ENCODE measurements around the gene BCKDHB. TPM values are rescaled to one million over a fixed set of nuclear protein-coding genes. Genes with fewer than 3 reads are reported as not detected.
"Not testable (repeated sequence)": the region's sequence is repeated elsewhere in the genome, so short reads cannot be mapped to it uniquely, and the experiment has no call there.

Gene BCKDHB
- total RNA-seq, 1 donor from 2014 or later = 16.2 TPM

GRCh38 chr6:80210618-80211017, 104.1 kb downstream of the BCKDHB start:
- no peak overlapping the region for H3K27ac ChIP-seq
- H3K9me3 ChIP-seq = no peaks in the 10 kb centered on the region
- peak in 1 of 2 donors; percentile 26 for TF ChIP-seq POLR2AphosphoS5 (IDR thresholded peaks at IDR 0.05; ENCODE audit: insufficient read depth in 1 of 2, low read depth in 1 of 2)
- no peak for TF ChIP-seq POLR2A (IDR thresholded peaks at IDR 0.05)
- TF ChIP-seq CTCF (IDR thresholded peaks at IDR 0.05) = no peak
- no peaks in the 10 kb centered on the region for H3K36me3 ChIP-seq
- intact Hi-C loops (cut with DNase I) = no loop called here
- no peaks in the 10 kb centered on the region for H3K27me3 ChIP-seq
- no peaks in the 10 kb centered on the region for H3K4me1 ChIP-seq
- H3K4me3 ChIP-seq = no peak overlapping the region
- no peak for DNase-seq (ENCODE audit: extremely low spot score in 2 of 2)

- no peaks in the 10 kb centered on the region for H3K4me1 ChIP-seq
- no peak overlapping the region for H3K4me3 ChIP-seq
- no peak overlapping the region for H3K27ac ChIP-seq
- H3K36me3 ChIP-seq = no peaks in the 10 kb centered on the region
- H3K27me3 ChIP-seq = no peaks in the 10 kb centered on the region
- no peaks in the 10 kb centered on the region for H3K9me3 ChIP-seq
- intact Hi-C loops (cut with DNase I) = no loop called here
- no peak for DNase-seq (ENCODE audit: extremely low spot score in 2 of 2)
- no peak for TF ChIP-seq POLR2A (IDR thresholded peaks at IDR 0.05)
- no peak for TF ChIP-seq POLR2AphosphoS5 (IDR thresholded peaks at IDR 0.05; ENCODE audit: insufficient read depth in 1 of 2, low read depth in 1 of 2)
- no peak for TF ChIP-seq CTCF (IDR thresholded peaks at IDR 0.05)
Observed at GRCh38 chr6:80211286-80211685, 104.8 kb downstream of the BCKDHB start.

DNA sequence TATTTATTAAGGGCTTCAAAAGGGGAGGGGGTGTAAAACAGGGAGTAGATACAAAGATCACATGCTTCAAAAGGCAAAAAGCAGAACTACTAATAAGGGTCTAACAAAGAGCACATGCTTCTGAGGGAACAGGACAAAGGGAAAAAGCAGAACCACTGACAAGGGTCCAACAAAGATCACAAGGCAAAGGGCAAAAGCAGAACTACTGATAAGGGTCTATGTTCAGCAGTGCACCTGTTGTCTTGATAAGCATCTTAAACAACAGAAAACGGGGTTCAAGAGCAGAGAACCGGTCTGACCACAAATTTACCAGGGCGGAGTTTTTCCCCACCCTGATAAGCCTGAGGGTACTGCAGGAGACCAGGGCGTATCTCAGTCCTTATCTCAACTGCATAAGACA, 105.4 kb downstream of the BCKDHB start:
- H3K9me3 ChIP-seq; H3K4me3 ChIP-seq; H3K27me3 ChIP-seq; intact Hi-C loops (cut with DNase I); H3K4me1 ChIP-seq; H3K36me3 ChIP-seq; H3K27ac ChIP-seq; DNase-seq (ENCODE audit: extremely low spot score in 2 of 2): not testable (repeated sequence)

GRCh38 chr6:80214436-80215022, 108.1 kb downstream of the BCKDHB start:
- Histone ChIP-seq H3K4me1 (peaks cover 7% of the 10 kb centered on the region), H3K9me3 (no peaks in the 10 kb centered on the region), H3K27me3 (no peaks in the 10 kb centered on the region), H3K36me3 (no peaks in the 10 kb centered on the region), H3K4me3 (no peak overlapping the region), H3K27ac (no peak overlapping the region)
- no peak for DNase-seq (ENCODE audit: extremely low spot score in 2 of 2)
- TF ChIP-seq POLR2AphosphoS5 (IDR thresholded peaks at IDR 0.05; ENCODE audit: insufficient read depth in 1 of 2, low read depth in 1 of 2) = no peak
- peak in 2 of 3 experiments; percentile 42 to 62 for TF ChIP-seq CTCF (IDR thresholded peaks at IDR 0.05)
- TF ChIP-seq POLR2A (IDR thresholded peaks at IDR 0.05) = no peak
- intact Hi-C loops (cut with DNase I) = no loop called here

- DNase-seq (ENCODE audit: extremely low spot score in 2 of 2) = no peak
- TF ChIP-seq CTCF (IDR thresholded peaks at IDR 0.05) (no peak), POLR2AphosphoS5 (IDR thresholded peaks at IDR 0.05; ENCODE audit: insufficient read depth in 1 of 2, low read depth in 1 of 2) (no peak), POLR2A (IDR thresholded peaks at IDR 0.05) (no peak)
- no peaks in the 10 kb centered on the region for H3K9me3 ChIP-seq
- no peak overlapping the region for H3K4me3 ChIP-seq
- H3K27me3 ChIP-seq = no peaks in the 10 kb centered on the region
- no peaks in the 10 kb centered on the region for H3K36me3 ChIP-seq
- H3K4me1 ChIP-seq = peaks cover 7% of the 10 kb centered on the region
- H3K27ac ChIP-seq = no peak overlapping the region
- intact Hi-C loops (cut with DNase I) = no loop called here
Observed at GRCh38 chr6:80215063-80215462, 108.6 kb downstream of the BCKDHB start.

Measured in vagina (tissue), 2 donors.